ENCODE results near the gene RAPGEF5. TPM values are rescaled to one million over a fixed set of nuclear protein-coding genes. Genes with fewer than 3 reads are reported as not detected.

The RAPGEF5 gene
- total RNA-seq, 1 experiment from 2014 or later = 5.6 TPM

GRCh38 chr7:22090512-22090911 is 266.4 kb downstream of the RAPGEF5 start:
- Histone ChIP-seq H3K4me2 (ENCODE audit: low read length) (no peak overlapping the region), H3F3A (ENCODE audit: low read length, unreplicated experiment) (no peaks in the 10 kb centered on the region), H3K9ac (ENCODE audit: low read length) (no peak overlapping the region), H3K79me2 (ENCODE audit: low read length) (no peaks in the 10 kb centered on the region), H3K36me3 (ENCODE audit: low read depth, low read length) (no peaks in the 10 kb centered on the region), H2AFZ (ENCODE audit: low read length) (no peak overlapping the region), H3K9me2 (replicated peaks; ENCODE audit: low read length) (no peaks in the 10 kb centered on the region), H3K4me1 (ENCODE audit: insufficient read depth, low read length) (no peaks in the 10 kb centered on the region), H3K9me3 (ENCODE audit: low read length) (no peaks in the 10 kb centered on the region), H3K27me3 (ENCODE audit: low read length) (no peaks in the 10 kb centered on the region), H4K20me1 (ENCODE audit: low read length) (no peaks in the 10 kb centered on the region), H3K4me3 (ENCODE audit: low read length) (no peak overlapping the region), H3K27ac (ENCODE audit: low read length) (no peak overlapping the region)
- ChIA-PET CTCF (interaction anchor here (0.6 kb wide), 1 partner anchor 361 kb away, joined by 3 read pairs; no protein-coding TSS in a partner anchor), POLR2A (ENCODE audit: unreplicated experiment) (no interaction called here)
- DNase-seq = no peak
- TF ChIP-seq CTCF (conservative IDR thresholded peaks at IDR 0.05; ENCODE audit: low read depth, low read length) (no peak), EZH2phosphoT487 (IDR thresholded peaks at IDR 0.05; ENCODE audit: borderline replicate concordance, low read length) (no peak), EZH2 (IDR thresholded peaks at IDR 0.05; ENCODE audit: low read length, unreplicated experiment) (no peak)
- no peak for ATAC-seq
- BruUV-seq (replicated peaks) = no TSS peak
- intact Hi-C loops (cut with micrococcal nuclease) = no loop called here

- no peak overlapping the region for H2AFZ ChIP-seq (ENCODE audit: low read length)
- no peak overlapping the region for H3K4me3 ChIP-seq (ENCODE audit: low read length)
- CTCF ChIA-PET = no interaction called here
- H3K9me2 ChIP-seq (replicated peaks; ENCODE audit: low read length) = no peaks in the 10 kb centered on the region
- no peak overlapping the region for H3K27ac ChIP-seq (ENCODE audit: low read length)
- no peaks in the 10 kb centered on the region for H3K79me2 ChIP-seq (ENCODE audit: low read length)
- H3K4me2 ChIP-seq (ENCODE audit: low read length) = no peak overlapping the region
- no peak for TF ChIP-seq EZH2 (IDR thresholded peaks at IDR 0.05; ENCODE audit: low read length, unreplicated experiment)
- no peak for TF ChIP-seq CTCF (conservative IDR thresholded peaks at IDR 0.05; ENCODE audit: low read depth, low read length)
- no peak for TF ChIP-seq EZH2phosphoT487 (IDR thresholded peaks at IDR 0.05; ENCODE audit: borderline replicate concordance, low read length)
- H4K20me1 ChIP-seq (ENCODE audit: low read length) = no peaks in the 10 kb centered on the region
- ATAC-seq (no peak), DNase-seq (no peak)
- no peak overlapping the region for H3K9ac ChIP-seq (ENCODE audit: low read length)
- no peaks in the 10 kb centered on the region for H3K36me3 ChIP-seq (ENCODE audit: low read depth, low read length)
- H3K9me3 ChIP-seq (ENCODE audit: low read length) = no peaks in the 10 kb centered on the region
- intact Hi-C loops (cut with micrococcal nuclease) = no loop called here
- H3F3A ChIP-seq (ENCODE audit: low read length, unreplicated experiment) = no peaks in the 10 kb centered on the region
- no peaks in the 10 kb centered on the region for H3K4me1 ChIP-seq (ENCODE audit: insufficient read depth, low read length)
- POLR2A ChIA-PET (ENCODE audit: unreplicated experiment) = no interaction called here
- BruUV-seq (replicated peaks) = no TSS peak
- H3K27me3 ChIP-seq (ENCODE audit: low read length) = no peaks in the 10 kb centered on the region
These were observed 266.8 kb downstream of the RAPGEF5 start for GRCh38 chr7:22090107-22090506.

GRCh38 chr7:22088827-22089226 is 268.1 kb downstream of the RAPGEF5 start:
- BruUV-seq (replicated peaks) = no TSS peak
- no peaks in the 10 kb centered on the region for H3F3A ChIP-seq (ENCODE audit: low read length, unreplicated experiment)
- H3K4me2 ChIP-seq (ENCODE audit: low read length) = no peak overlapping the region
- no peak overlapping the region for H3K9ac ChIP-seq (ENCODE audit: low read length)
- ChIA-PET CTCF (no interaction called here), POLR2A (ENCODE audit: unreplicated experiment) (no interaction called here)
- no peak overlapping the region for H3K27ac ChIP-seq (ENCODE audit: low read length)
- TF ChIP-seq EZH2phosphoT487 (IDR thresholded peaks at IDR 0.05; ENCODE audit: borderline replicate concordance, low read length) (no peak), EZH2 (IDR thresholded peaks at IDR 0.05; ENCODE audit: low read length, unreplicated experiment) (no peak), CTCF (conservative IDR thresholded peaks at IDR 0.05; ENCODE audit: low read depth, low read length) (no peak)
- no peaks in the 10 kb centered on the region for H4K20me1 ChIP-seq (ENCODE audit: low read length)
- H3K79me2 ChIP-seq (ENCODE audit: low read length) = no peaks in the 10 kb centered on the region
- H3K4me3 ChIP-seq (ENCODE audit: low read length) = no peak overlapping the region
- H2AFZ ChIP-seq (ENCODE audit: low read length) = no peak overlapping the region
- no peaks in the 10 kb centered on the region for H3K36me3 ChIP-seq (ENCODE audit: low read depth, low read length)
- ATAC-seq (peak; percentile 46), DNase-seq (no peak)
- no peaks in the 10 kb centered on the region for H3K27me3 ChIP-seq (ENCODE audit: low read length)
- no peaks in the 10 kb centered on the region for H3K9me2 ChIP-seq (replicated peaks; ENCODE audit: low read length)
- no peaks in the 10 kb centered on the region for H3K9me3 ChIP-seq (ENCODE audit: low read length)
- H3K4me1 ChIP-seq (ENCODE audit: insufficient read depth, low read length) = peaks cover 2% of the 10 kb centered on the region; the same call in 1 of the 2 replicates
- intact Hi-C loops (cut with micrococcal nuclease) = loop anchor here (10.0 kb wide), 1 partner anchor 584 kb away; no protein-coding TSS in a partner anchor

Measured in PC-3 (cell line).